NCI-H2227 treated with DMSO at 0.1 percent for 48 hours (cell line): Measurements from ENCODE around the gene DERA.
"Not testable (repeated sequence)": the region's sequence is repeated elsewhere in the genome, so short reads cannot be mapped to it uniquely, and the experiment has no call there.

Experiments used
- DNase-seq: peaks from one replicate; lab custom pipeline; 2025; lab: John Stamatoyannopoulos, UW

Gene DERA

DNA sequence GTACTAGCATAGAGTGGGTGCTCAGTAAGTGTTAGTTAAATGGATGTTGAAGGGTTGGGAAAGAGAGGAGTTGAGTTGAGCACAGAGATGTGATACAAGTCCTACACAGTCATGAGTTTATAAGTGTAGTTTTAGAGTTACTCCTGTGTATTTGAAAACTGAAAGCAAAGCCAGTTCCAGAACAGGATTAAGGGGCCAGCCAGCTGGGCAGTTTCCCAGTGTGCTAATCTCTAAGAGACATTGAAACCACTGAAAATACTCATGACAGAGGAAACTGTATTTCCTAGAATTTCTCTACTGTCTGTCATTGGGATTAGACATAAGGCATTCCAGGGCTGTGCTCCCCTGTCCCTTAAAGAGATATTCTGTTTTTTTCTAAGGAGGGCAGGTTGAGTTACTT lies 101.0 kb downstream of the DERA start:
- DNase-seq = no peak

DNA sequence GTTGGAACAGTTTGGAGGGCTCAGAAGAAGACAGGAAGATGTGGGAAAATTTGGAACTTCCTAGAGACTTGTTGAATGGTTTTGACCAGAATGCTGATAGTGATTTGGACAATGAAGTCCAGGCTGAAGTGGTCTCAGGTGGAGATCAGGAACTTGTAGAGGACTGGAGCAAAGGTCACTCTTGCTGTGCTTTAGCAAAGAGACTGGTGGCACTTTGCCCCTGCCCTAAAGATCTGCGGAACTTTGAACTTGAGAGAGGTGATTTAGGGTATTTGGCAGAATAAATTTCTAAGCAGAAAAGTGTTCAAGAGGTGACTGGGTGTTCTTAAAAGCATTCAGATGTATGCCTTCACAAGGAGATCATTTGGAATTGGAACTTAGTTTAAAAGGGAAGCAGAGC lies 102.6 kb downstream of the DERA start:
- DNase-seq = not testable (repeated sequence)

DNA sequence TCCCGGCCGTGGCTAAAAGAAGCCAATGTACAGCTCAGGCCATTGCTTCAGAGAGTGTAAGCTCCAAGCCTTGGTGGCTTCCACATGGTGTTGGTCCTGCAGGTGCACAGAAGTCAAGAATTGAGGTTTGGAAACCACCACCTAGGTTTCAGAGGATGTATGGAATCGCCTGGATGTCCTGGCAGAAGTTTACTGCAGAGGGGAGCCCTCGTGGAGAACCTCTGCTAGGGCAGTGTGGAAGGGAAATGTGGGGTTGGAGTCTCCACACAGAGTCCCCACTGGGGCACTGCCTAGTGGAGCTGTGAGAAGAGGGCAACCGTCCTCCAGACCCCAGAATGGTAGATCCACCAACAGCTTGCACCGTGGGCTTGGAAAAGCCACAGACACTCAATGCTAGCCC lies 103.3 kb downstream of the DERA start:
- not testable (repeated sequence) for DNase-seq

DNA sequence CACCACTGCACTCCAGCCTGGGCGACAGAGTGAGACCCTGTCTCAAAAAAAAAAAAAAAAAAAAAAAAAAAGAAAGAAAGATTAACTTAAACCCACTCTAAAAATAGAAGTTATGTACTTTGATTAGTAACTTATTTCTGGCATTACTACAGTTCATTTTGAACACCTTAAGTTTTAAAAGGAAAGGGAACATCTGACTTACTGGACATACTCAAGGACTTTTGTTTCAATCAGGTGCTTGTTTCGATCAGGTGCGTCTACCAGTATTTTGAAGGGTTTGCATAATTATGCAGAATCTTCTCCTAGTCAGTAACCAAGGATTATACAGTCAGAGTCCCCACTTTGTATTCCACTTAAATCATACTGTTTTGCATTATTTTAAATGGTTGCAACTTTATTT lies 105.6 kb downstream of the DERA start:
- no peak for DNase-seq

DNA sequence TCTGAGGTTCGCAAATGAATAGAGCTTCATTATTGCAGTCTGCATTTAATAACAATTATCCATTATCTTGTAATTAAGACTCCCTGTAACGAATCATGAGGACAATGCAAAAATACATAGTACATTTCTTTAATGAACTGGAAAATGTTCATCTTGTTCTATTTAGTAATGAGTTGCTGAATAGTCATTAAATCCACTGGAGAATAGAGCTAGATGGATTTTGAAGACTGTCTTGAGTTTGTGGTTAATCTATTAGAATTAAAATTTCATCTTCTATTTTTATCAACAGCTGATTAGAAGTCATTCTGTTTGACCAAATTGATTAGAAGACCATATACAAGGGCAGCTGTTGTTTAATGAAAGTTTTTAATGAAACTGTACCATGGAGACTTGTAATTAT lies 107.2 kb downstream of the DERA start:
- no peak for DNase-seq

DNA sequence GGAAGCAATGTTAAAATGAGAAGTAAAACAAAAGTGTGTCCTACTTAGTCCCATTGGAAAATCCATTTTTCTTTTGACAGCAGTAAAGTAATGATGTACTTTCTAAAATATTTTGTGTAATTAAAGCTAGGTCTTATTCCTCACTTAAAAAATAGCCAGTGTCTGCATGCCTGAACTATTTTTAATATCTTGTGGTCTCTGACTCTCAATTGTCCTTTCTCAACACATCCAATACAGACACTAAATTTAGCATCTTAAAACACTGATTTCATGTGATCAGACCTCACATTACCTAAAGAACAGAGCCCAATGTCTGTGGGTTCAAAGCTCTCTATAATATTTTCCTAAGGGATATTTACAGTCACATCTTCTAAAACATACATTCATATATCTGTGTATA lies 108.0 kb downstream of the DERA start:
- no peak for DNase-seq

DNA sequence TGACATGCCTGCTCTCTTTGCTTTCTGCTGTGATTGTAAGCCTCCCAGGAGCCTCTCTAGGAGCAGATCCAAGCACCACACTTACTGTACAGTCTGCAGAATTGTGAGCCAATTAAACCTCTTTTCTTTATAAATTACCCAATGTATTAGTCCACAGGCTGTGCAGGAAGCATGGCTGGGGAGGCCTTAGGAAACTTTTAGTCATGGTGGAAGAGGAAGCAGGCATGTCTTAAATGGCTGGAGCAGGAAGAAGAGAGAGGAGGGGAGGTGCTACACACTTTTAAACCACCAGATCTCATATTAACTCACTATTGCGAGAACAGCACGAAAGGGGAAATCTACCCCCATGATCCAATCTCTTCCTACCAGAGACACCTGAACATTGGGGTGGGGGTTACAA lies 108.9 kb downstream of the DERA start:
- DNase-seq = no peak

DNA sequence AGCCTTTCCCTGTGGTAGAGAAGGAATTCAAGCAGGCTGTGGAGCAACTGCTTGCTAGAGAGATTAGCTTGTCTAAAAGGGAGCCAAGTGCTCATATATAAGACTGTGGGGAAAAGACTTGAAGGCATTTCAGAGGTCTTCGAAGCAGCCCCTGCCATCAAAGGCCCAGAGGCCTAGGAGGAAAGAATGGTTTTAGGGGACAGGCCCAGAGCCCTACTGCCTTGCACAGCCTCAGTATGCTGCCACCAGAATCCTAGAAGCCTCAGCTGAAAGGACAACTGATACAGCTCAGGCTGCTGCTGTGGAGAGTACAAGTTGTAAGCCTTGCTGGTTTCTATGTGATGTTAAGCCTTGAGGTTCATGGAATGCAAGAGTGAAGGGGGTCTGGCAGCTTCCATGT lies 109.9 kb downstream of the DERA start:
- DNase-seq = no peak

DNA sequence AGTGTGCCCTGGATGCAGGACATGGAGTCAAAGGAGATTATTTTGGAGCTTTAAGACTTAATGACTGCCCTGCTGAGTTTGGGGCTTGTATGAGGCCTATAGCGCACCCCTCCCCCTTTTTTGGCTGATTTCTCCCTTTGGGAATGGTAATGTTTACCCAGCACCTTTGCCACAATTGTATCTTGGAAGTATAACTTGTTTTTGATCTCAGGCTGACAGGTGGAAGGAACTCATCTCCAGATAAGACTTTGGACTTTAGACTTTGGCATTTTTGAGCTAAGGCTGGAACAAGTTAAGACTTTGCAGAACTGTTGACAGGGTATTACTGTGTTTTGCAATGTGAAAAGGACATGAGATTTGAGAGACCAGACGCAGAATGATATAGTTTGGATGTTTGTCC lies 110.5 kb downstream of the DERA start:
- no peak for DNase-seq

DNA sequence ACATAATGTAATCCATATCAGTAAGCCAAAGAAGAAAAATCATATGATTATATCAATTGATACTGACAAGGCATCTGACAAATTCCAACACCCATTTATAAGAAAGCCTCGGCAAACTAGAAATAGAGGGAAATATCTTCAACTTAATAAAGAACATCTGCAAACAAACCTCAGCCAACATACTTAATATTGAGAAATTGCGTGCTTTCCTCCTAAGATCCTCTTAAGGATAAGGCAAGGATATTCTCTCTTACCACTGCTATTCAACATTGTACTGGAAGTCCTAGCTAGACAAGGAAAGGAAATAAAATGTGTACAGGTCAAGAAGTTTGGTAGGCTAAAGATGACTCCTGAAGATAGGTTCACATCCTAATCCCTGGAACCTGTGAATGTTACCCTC lies 115.9 kb downstream of the DERA start:
- no peak for DNase-seq

DNA sequence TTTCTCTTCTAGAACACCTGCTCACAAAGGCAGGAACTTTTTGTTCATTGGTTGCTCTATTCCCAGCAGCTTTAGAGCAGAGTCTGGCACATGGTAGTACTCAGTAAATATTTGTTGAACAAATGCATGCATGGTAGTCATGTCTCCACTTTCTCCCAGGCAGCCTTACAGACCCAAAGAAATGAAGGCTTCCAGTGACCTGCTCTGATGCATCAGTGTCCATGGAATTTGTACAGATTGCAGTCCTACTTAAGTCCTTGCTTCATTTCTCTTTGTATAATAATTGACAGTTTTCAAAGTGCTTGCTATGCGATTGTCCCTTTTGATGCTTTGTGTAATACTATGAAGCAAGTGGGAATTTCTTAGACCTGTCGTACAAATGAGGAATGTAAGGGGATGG lies 119.6 kb downstream of the DERA start:
- DNase-seq = no peak

DNA sequence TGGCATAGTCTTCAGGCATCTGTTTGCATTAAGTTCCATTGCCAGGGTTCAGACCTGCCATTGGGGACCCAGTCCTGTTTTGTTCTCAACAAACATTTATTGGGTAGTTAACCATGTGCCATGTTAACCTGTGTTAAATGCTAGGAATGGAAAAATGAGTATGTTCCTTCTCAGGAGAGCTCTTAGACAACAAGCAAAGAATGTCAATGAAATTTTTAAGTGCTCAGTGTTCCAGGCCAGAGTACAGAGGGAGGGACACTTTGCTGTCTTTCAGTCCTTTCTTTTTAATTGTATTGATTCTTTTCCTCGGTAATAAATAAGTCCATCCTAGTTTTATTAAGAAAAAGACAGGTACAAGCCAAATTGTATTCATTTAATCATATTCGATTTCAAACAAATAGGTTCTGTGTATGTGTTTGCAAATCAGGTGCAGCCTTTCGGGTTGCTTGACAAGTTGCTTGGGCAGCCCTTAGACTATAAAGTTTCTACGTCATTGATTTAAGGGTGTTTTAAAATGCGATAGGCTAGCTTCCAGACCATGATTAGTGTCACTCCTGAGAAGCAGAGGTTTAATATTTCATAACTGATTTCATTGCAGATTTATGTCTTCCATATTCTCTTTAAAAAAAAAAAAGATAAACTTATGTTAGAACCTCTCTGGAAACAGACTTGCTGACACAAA lies 123.1 kb downstream of the DERA start:
- DNase-seq = no peak

DNA sequence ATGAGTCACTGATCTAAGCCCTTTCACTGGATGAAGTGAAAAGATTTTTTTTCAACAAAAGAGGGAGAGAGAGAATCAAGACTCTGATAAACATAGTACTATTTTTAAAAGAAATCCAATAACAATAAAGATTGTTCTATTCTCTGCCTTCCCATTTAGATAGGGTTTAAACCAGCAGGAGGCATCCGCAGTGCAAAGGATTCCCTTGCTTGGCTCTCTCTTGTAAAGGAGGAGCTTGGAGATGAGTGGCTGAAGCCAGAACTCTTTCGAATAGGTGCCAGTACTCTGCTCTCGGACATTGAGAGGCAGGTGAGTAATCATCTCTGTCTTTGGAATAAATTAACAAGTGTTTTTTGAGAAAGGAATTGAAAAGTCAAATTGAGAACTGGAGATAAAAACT lies 124.9 kb downstream of the DERA start:
- no peak for DNase-seq

DNA sequence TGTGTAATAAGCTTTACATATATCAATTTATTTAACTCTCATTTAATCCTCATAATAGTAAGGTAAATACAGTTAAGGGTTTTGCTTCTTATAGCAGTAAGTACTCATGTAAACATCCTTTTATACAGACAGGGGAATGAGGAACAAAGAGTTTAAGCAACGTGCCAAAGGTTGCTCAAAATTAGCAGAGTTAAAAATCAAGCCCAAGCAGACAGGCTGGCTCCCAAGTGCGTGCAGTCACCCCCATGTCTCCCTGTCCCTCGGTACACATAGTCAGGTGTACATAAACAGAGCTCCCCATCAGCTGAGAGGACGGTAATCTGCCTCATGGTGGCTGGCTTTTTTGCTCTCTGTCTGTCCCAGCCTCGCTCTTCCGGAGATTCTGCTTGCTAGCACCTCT lies 126.4 kb downstream of the DERA start:
- no peak for DNase-seq

DNA sequence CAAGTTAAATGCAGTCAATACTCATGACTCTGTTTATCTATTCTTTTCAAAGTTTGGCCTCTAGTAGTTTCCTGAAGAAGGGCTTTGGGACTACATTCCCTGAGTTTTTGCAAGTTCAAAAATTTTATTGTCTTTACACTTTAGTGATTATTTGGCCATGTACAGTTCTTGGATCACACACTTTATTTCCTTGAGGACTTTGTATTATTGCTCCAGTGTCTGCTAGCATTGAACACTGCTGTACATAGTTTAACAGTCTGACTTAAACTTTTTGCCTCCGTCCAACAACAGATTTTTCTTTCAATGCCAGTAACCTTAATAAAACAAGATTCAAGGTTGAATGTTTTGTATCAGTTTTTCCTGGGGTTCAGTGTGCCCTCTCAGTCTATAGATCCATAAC lies 132.3 kb downstream of the DERA start:
- DNase-seq = no peak

DNA sequence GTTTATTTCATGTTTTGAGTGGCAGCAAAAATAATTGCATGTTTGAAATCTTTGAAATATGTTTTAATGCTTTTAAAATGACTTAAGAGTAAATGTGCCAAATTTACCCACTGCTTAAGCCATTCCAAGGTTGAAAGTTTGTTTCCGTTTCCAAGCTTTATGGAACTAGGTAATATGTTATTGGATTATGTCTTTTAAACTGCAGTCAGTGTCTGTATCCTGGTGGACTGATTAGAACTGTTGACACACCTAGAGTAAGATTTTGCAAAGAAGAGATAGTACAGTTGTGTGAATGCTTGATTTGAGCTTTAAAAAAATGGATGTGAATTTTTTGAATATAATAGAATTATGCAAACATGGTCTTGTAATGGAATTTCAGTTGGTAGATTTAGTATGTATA lies 135.1 kb downstream of the DERA start:
- no peak for DNase-seq

DNA sequence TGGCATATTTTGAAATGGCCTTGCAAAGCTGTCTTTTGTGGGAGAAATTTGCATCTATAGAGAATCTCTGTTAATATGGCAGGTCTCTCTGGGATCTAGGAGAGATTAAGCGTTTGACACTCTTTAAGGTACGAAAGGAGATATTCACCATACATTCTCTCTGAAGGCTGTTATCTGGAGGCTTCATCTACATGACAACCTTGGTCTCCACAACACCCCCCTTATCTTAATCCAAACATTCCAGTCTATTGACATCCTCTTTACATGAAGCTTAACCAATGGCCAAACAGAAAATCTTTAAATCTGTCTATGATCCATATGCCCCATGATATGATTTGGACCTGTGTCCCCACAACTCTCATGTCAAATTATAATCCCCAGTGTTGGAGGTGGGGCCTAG lies 137.4 kb downstream of the DERA start:
- DNase-seq = no peak

DNA sequence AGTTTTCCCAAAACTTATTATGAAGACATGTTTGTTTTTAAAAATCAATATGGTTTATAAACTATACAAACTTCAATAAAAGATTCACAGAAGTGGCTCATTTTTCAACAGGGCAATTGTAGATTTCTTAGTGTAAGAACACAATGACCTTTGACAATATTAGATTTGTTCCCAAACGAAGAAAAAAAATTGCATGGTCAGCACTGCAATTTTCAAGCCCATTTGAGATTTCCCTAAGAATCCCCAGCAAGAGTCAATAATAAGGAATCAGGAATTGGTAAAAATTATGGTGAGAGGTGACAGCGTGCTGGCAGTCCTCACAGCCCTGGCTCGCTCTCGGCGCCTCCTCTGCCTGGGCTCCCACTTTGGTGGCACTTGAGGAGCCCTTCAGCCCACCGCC lies 145.8 kb downstream of the DERA start:
- no peak for DNase-seq

DNA sequence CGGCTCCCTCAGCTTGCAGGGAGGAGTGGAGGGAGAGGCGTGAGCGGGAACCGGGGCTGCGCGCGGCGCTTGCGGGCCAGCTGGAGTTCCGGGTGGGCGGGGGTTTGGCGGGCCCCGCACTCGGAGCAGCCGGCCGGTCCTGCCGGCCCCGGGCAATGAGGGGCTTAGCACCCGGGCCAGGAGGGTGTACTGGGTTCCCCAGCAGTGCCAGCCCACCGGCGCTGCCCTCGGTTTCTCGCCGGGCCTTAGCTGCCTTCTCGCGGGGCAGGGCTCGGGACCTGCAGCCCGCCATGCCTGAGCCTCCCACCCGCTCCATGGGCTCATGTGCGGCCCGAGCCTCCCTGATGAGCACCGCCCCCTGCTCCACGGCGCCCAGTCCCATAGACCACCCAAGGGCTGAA lies 146.2 kb downstream of the DERA start:
- not testable (repeated sequence) for DNase-seq

DNA sequence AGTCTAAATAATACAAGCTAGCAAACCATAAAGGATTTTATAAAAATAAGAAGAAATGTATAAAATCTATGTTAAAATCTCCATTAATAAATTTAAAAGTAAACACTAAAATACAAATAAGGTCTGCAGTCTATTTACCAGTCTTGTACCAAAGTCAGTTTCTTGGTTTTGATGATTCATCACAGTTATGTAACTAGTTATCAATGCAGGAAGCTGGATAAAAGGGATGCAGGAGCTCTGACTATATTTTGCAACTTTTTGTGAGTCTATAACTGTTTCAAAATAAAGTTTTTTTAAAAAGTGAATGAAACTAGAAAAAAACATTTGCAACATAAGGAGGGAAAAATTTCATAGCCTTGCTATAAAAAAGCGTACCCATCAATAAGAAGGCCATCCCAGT lies 151.5 kb downstream of the DERA start:
- no peak for DNase-seq

DNA sequence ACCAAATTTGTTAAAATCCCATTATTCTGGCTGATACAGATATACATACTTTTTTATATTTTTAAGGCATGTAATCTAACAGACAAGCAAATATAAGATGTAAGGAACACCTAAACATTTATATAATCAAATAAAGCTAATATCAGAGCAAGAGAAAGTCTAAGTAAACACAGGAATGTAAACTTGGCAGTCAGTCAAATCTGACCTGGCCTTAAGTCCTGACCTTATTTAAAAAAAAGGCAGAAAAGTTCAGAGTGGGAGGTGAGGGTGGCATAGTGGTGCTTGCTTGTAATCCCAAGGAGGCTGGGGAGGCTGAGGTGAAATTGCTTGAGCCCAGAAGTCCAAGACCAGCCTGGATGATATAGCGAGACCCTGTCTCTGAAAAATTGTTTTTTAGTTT lies 152.6 kb downstream of the DERA start:
- DNase-seq = no peak

DNA sequence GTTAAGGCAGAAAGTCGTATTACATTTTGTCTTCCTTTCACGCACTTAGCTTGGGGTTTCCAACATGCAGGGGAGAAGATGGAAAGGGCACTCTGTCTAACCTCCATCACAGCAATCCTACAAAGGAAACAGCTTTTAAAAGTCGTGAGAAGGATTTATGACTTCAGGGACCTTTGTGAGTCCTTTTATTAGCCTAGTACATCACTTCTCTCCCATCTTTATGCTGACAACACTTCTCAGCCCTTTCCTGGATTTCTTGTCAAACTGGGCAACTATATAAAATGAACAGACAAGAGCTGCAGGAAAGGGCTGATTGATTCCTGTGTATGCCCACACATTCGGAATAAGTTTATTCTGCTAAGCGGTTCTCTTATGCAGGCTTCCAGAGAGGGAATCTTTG lies 159.0 kb downstream of the DERA start:
- DNase-seq = no peak

DNA sequence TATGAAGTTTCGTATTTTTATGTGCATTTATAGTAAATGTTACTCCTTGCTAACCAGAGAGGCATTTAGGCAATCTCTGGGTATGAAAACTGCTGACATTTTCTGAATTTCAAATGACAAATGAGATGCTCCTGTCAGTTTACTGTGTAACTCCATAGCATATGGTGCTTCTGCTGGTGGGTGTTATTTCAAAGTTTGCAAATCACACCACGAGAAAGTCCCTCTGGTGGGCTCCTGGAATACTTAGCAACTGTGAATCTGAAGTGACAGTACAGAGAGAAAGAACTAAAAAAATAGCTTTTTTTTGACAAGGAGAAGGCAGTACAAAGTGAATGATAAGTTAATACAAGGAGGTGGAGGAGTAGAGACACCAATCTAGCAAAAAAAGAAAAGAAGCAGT lies 161.5 kb downstream of the DERA start:
- DNase-seq = no peak

DNA sequence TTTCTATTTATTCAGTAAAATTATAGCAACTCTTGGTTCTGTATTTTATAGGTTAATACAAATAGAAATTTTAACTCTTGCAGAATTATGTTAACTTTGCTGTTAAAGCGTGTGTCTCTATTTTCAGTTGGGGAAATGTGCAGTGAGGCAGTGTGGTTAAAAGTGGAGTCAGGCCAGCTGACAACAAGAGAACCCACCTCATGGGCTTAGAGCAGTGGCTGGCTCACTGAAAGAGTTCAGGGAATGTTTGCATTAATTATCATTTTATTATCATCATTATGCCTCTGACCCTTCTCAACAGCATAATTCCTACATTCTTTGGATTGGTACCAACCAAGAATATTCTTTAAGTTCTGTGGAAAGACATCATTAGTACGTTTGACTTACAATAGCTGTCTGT lies 163.8 kb downstream of the DERA start:
- DNase-seq = no peak

DNA sequence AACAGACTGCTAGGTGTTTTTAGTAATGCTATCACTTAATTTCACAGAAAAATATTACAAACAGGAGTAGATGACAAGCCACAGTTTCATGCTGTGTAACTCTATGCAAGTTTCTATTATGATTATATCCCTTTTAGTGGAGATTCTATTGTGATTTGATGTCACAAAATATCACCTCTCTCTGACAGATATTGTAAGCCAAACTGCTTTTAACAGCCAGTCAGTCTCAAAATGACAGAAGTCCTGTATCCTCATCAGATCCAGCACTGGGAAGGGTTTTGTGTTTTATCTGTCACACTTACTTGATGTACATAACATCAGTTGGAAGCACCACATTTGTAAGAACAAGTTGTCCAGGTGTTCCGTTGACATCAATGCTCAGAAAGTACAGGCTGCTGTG lies 164.8 kb downstream of the DERA start:
- DNase-seq = no peak
